Astrocyte of the cerebellum (primary cell): ENCODE measurements around the gene DTHD1.

Experiments
- DNase-seq: peaks from one replicate; pipeline ENCODE4 v3.0.0-alpha.2; 2011; ENCODE audit warnings: low read depth
- H3K4me3 ChIP-seq: 2 replicates; pipeline ENCODE4 v1.5.1; 2011; ENCODE audit warnings: mild to moderate bottlenecking, low read depth, low read length, moderate library complexity
- CTCF ChIP-seq: IDR thresholded peaks from 2 replicates; pipeline ENCODE4 v1.5.1; 2012; ENCODE audit warnings: low read length, low read depth, moderate library complexity, mild to moderate bottlenecking; ENCODE audit errors: missing control alignments
- in situ Hi-C: cut with HindIII; loops from 2 replicates; pipeline ENCODE4 v1.10.0; 2017; ENCODE audit warnings: low sequenced_read_pairs

The DTHD1 gene

GRCh38 chr4:36332023-36332781, 50.8 kb downstream of the DTHD1 start:
- TF ChIP-seq CTCF = no peak
- no peak for DNase-seq
- no peak overlapping the region for H3K4me3 ChIP-seq
- in situ Hi-C loops = no loop called here

- no peak for TF ChIP-seq CTCF
Observed at GRCh38 chr4:36332782-36333131, 51.3 kb downstream of the DTHD1 start.

GRCh38 chr4:36333303-36333877, 52.0 kb downstream of the DTHD1 start:
- no peak for DNase-seq
- in situ Hi-C loops = no loop called here
- TF ChIP-seq CTCF = no peak
- no peak overlapping the region for H3K4me3 ChIP-seq

More at GRCh38 chr4:36332782-36333131, 51.3 kb downstream of the DTHD1 start:
- no peak overlapping the region for H3K4me3 ChIP-seq
- in situ Hi-C loops = no loop called here
- no peak for DNase-seq

GRCh38 chr4:36337665-36338185, 56.3 kb downstream of the DTHD1 start:
- in situ Hi-C loops = no loop called here
- DNase-seq = no peak
- H3K4me3 ChIP-seq = no peak overlapping the region
- TF ChIP-seq CTCF = no peak

- TF ChIP-seq CTCF = no peak
- no peak for DNase-seq
- no peak overlapping the region for H3K4me3 ChIP-seq
- in situ Hi-C loops = no loop called here
Observed at GRCh38 chr4:36338973-36339372, 57.6 kb downstream of the DTHD1 start.

GRCh38 chr4:36341936-36342335, 60.5 kb downstream of the DTHD1 start:
- in situ Hi-C loops = no loop called here
- no peak overlapping the region for H3K4me3 ChIP-seq
- TF ChIP-seq CTCF = no peak
- DNase-seq = no peak
